NCI-H748 (cell line): ENCODE measurements around the gene MDM2.
"Not testable (repeated sequence)": the region's sequence is repeated elsewhere in the genome, so short reads cannot be mapped to it uniquely, and the experiment has no call there.

ENCODE experiments used
- DNase-seq: peaks from one replicate; lab custom pipeline; 2025; ENCODE audit not compliant: unreplicated experiment; lab: John Stamatoyannopoulos, UW

Gene MDM2

GRCh38 chr12:68825569-68826217, 17.7 kb downstream of the MDM2 start:
- DNase-seq = no peak

GRCh38 chr12:68827895-68828671, 20.1 kb downstream of the MDM2 start:
- no peak for DNase-seq

- DNase-seq = no peak
These were observed 20.7 kb downstream of the MDM2 start for GRCh38 chr12:68828672-68829068.

DNA sequence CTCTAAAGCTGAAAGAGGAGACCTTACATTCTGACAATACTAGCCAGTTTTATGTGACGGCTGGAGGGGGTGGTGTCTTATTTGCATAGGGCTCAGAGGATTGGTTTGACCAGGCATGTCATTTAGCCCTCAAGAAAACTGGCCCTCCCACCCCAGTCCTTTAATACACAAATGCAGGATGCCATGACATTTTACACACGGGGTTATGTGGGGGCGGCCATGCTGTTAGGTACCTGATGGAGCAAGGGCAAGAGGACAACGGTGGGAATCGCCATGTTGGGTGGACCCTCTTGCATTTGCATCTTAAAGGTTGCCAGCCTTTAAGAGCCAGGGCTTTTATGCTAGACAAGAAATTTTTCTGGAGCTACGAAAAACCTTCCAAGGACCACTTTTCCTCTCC, 23.3 kb downstream of the MDM2 start:
- DNase-seq = no peak

GRCh38 chr12:68831751-68832503, 23.9 kb downstream of the MDM2 start:
- DNase-seq = no peak

DNA sequence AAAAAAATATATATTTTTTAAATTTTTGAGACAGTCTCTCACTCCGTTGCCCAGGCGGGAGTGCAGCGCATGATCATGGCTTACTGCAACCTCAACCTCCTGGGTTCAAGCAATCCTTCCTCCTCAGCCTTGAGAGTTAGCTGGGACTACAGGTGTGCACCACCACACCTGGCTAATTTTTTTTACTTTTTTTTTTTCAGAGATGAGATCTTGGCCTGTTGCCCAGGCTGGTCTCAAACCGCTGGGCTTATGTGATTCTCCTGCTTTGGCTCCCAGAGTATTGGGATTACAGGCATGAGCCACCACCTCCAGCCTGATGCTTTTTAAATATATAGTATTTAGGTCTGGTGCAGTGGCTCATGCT, 24.5 kb downstream of the MDM2 start:
- no peak for DNase-seq

DNA sequence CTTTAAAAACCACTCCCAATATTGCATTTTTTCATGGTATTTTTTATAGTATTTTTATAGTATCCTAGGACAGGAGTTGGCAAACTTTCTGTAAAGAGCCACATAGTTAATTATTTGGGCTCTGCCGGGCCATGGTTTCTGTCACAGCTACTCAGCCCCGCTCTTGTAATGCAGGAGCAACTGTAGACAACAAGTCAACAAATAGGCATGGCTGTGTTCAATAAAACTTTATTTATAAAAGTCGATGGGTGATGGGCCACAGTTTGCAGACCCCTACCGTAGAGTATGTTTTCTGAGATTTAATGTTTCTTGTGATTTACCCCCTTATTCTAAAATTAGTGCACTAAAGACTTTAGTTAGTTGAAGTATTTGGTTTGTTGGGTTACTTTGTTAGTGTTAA, 25.5 kb downstream of the MDM2 start:
- DNase-seq = no peak

DNA sequence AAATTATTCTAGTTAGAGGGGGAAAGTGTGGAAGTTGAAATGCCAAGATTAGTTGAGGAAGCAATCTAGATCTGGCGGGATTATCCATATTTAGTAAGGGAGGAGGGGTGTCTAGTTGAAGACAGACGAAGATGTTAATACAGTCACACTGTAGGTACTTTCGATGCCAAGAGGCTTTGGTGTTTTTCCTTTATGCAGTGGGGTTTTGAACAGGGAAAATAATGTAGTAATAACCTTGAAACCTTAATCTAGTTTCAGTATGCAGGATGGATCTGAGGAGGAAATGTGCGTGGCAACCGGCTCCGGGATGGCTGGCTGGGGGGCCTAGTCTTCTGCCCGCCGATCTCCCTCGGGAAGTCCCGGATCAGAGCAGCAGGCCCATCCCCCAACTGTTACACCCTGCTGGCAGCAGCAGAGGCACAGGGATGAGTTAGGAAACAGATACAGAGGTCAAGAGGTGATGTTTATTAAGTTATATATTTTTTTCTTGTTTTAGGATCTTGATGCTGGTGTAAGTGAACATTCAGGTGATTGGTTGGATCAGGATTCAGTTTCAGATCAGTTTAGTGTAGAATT, 27.4 kb downstream of the MDM2 start:
- DNase-seq = no peak

GRCh38 chr12:68837215-68837614, 29.2 kb downstream of the MDM2 start:
- DNase-seq = no peak

DNA sequence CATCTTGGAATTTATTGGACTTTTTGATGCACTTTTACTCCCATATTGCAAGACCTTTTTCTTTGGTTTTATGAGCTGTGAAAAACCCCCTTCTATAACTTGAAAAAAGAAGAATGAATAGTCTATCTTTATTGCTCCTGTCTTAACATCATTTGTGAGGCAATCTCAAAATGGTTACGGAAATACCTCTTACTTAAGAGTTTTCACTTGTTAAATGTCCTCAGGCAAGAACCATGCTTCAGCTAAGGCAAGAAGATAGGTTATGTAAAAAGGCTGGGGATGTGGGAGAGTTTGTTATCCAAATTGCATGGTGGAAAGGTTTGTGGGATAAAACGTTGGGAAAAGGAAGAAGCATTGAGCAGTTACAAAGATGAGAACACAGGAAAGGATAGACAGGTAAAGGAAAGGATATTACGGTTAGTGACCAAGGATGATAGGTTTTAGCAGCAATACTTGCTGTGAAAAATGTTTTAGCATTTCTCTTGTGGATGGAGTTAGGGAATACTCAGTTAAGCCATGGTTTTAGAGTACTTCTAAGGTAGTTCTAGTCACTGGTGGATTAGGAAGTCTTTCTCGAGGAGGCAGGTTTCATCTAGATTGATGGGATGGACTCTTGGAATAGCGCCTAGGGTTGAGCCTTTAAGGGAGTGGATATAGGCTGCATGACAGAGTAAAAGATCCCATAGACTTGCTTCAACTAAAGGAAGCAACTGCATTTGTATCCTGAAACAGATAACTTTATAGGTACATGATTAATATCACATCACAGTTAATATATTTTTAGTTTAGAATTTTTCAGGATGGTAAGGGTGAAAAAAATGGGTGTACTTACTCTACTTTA, 30.3 kb downstream of the MDM2 start:
- no peak for DNase-seq

- no peak for DNase-seq
These were observed 31.5 kb downstream of the MDM2 start for GRCh38 chr12:68839183-68840147.

DNA sequence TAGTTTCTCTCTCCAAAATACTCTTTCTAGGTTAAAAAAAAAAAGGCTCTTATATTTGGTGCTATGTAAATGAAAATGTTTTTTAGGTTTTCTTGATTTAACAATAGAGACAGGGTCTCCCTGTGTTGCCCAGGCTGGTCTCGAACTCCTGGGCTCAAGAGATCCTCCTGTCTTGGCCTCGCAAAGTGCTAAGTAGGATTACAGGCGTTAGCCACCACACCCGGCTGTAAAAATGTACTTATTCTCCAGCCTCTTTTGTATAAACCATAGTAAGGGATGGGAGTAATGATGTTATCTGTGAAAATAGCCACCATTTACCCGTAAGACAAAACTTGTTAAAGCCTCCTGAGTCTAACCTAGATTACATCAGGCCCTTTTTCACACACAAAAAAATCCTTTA, 33.2 kb downstream of the MDM2 start:
- not testable (repeated sequence) for DNase-seq

DNA sequence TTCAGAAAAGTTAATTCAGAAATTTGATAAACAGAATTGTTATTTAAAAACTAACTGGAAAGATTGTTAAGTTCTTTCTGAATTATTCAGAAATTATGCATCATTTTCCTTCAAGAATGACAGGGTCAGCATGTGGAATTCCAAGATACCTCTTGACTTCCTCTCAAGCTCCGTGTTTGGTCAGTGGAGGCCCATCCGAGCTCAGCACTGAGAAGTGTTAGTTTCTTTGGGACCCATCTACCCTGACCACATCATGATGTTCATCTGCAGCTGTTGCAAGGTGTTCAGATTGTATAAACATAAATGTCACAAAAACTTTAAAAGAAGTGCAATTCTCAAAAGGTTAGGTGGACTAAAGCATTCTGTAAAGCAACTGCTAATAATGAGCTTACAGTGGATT, 33.7 kb downstream of the MDM2 start:
- DNase-seq = no peak

DNA sequence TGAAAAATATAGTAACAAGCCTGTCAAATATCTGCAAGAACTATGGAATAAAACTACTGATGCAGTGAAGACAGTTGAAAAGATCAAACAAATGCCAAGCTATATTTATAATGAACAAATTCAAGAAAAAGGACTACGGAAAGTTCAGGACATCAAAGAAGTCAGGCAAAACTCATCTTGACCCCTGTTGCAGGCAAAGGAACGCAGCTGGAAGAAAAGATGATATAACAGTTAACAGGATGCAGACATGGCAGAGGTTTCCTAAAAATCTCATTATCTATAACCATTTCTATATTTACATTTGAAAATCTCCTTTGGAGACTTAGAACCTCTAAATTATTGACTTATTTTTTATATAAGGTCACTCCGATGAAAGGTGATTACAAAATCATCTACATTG, 34.1 kb downstream of the MDM2 start:
- no peak for DNase-seq

DNA sequence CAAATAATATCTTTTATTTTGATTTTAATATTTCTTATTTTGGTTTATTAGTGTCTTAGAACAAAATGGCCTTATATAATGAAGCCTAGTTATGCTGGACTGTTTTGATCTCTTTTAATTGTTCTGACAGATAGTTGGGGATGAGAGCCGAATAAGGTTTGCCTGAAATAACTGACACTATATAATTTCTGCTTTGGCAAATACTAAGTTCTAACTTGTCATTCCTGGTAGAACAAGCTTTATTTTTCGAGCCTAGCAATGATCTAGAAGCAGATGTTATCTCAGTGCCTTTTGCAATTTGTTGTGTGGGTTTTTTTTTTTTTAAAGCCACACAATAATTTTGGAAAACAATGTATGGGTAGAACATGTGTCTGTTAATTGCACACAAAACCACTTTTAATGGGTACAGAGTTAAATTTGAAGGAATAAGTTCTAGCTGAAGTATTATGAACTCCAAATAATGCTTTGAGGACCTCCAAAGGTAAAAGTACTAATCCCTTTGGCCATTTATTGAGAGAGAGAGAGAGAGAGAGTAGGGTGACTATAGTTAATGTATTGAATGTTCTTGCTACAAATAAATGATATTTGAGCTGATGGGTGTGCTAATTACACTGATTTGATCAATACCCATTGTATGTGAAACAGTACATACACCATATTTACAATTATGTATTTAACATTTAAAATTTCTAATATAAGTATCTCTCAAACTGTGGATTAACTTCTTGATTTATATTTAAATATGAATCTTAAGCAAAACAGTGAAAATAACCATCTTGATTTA, 35.0 kb downstream of the MDM2 start:
- no peak for DNase-seq

GRCh38 chr12:68844318-68844745, 36.4 kb downstream of the MDM2 start:
- DNase-seq = no peak

- no peak for DNase-seq
These were observed 37.1 kb downstream of the MDM2 start for GRCh38 chr12:68844788-68845695.

DNA sequence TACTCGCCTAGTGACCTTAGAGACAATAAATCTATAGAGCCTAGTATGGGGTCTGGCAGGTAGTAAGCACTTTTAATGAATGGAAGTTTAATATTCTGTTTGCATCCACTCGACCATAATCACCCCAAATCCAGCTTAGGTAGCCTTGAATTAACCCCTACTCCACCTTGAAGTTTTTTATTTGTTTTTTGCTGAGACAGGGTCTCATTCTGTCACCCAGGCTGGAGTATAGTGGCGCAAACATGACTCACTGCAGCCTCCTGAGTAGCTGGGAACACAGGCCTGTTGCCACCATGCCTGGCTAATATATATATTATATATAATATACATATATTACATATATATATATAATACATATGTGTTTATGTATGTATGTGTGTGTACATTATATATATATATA, 38.8 kb downstream of the MDM2 start:
- DNase-seq = no peak
